Heart left ventricle (tissue), 13 donors: ENCODE measurements around the gene IGHMBP2.

Experiments used
- POLR2A ChIP-seq, 2 donors: fragments of 450-650 bp; IDR thresholded peaks; one replicate each; pipeline ENCODE4 v1.6.1; 2017; ENCODE audit warnings: antibody characterized with exemption in 2 of 2, mild to moderate bottlenecking in 2 of 2, moderate library complexity in 2 of 2
- TF ChIP-seq, protein P1 (sequence below), 12 donors: fragments of 200-600 bp; sonication (generic) in 4 of 12; IDR thresholded peaks; one replicate each; pipeline versions ENCODE4 v1.5.0 to v1.8.0; 2018 to 2022; ENCODE audit warnings: antibody characterized with exemption in 12 of 12, mild to moderate bottlenecking in 5 of 12
- donor health status: ischemic (EF 13 %, LVEDD 7.1; RV severe dilation, severe dysfunction).
- donor health status: DM: no; HTN: yes; CAD: no.
- donor health status: DM: no; HTN: no; CAD: no.
- donor health status: ischemic (EF 25% LVEDD 6.9; RV normal size, moderate dysfunction).
- donor health status: ischemic (EF 25% LVEDD 5.7; RV mildly dilated, moderate dysfunction).
- donor health status: ischemic (EF 35%, LVEDD 5.7; RV mildly dilated, moderate dysfunction).
- donor health status: nonischemic (EF 11% LVEDD 7.7; RV severe dilation, severe dysfunction).
- donor health status: DM: yes; HTN: yes; CAD: no.
- donor health status: PGD.
- donor health status: ischemic (EF 29% LVEDD 5.4; RV normal size, mild dysfunction).
- donor health status: nonischemic (EF 23%, LVEDD 6.1; RV moderate dilation, normal function).

DNA sequence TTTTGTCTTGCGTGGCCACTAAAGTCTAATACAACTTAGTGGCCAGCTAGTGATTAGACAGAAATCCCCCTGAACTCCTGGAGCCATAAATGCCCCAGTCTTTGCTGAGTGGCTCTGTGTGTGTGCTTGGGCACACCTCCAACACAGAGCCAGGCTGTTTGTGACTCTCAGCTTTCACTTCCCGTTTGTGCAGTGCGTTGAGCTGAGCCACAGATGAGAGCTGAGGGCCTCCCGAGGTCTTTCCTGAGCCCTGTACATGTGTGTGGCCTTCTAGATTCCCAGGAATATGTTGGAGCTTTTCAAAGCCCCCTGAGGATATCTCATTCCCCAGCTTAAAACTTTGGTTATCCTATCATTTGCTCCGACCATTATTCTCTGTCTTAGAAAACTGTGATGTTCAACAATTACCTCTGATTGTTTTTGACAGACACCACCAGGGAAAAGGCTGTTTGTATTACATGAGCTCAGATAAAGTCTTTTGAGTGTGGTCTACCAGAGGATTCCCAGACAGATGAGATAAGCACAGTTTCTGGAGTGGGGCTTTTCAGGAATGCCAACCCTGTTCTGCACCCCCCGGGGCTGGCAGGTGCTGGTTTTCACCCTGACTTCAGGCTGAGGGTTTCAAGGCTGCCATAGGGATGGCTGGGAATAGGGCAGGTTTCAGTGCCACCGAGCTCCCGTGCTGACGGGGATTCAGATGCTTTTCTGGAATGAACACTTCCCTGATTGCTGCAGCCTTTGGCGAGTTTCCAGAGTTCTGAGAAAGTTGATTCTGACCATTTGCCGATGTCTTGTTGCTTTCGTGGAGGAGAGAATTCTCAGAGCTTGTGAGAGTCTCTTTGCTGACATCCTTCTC is 23.8 kb downstream of the IGHMBP2 start:
- TF ChIP-seq, protein P1, sequence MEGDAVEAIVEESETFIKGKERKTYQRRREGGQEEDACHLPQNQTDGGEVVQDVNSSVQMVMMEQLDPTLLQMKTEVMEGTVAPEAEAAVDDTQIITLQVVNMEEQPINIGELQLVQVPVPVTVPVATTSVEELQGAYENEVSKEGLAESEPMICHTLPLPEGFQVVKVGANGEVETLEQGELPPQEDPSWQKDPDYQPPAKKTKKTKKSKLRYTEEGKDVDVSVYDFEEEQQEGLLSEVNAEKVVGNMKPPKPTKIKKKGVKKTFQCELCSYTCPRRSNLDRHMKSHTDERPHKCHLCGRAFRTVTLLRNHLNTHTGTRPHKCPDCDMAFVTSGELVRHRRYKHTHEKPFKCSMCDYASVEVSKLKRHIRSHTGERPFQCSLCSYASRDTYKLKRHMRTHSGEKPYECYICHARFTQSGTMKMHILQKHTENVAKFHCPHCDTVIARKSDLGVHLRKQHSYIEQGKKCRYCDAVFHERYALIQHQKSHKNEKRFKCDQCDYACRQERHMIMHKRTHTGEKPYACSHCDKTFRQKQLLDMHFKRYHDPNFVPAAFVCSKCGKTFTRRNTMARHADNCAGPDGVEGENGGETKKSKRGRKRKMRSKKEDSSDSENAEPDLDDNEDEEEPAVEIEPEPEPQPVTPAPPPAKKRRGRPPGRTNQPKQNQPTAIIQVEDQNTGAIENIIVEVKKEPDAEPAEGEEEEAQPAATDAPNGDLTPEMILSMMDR (IDR thresholded peaks at IDR 0.05) = no peak
- TF ChIP-seq POLR2A (IDR thresholded peaks at IDR 0.05) = no peak
